Fibroblast of the aortic adventitia (primary cell): ENCODE data around the gene PCBP3. TPM values are rescaled to one million over a fixed set of nuclear protein-coding genes. Genes with fewer than 3 reads are reported as not detected.
"Not testable (repeated sequence)": the region's sequence is repeated elsewhere in the genome, so short reads cannot be mapped to it uniquely, and the experiment has no call there.

Source experiments
- DNase-seq: peaks from one replicate; pipeline ENCODE4 v3.0.0-alpha.2; 2010; ENCODE audit warnings: low read depth
- H3K4me3 ChIP-seq: 2 replicates; pipeline ENCODE4 v1.5.1; 2011; ENCODE audit warnings: low read depth, mild to moderate bottlenecking, control low read depth, low read length, moderate library complexity
- CTCF ChIP-seq: IDR thresholded peaks from 2 replicates; pipeline ENCODE4 v1.5.1; 2011; ENCODE audit warnings: mild to moderate bottlenecking, low read length, control low read depth, inconsistent platforms; ENCODE audit not compliant: insufficient read depth
- total RNA-seq: library from RNA; depleted of rRNA; stranded (reverse); fragments of >200 nt; gene quantifications from 2 replicates; pipeline ENCODE4 v1.2.3, GENCODE V29; 2012; ENCODE audit warnings: low replicate concordance

Gene PCBP3
- total RNA-seq, 1 donor, result 1.2 TPM

DNA sequence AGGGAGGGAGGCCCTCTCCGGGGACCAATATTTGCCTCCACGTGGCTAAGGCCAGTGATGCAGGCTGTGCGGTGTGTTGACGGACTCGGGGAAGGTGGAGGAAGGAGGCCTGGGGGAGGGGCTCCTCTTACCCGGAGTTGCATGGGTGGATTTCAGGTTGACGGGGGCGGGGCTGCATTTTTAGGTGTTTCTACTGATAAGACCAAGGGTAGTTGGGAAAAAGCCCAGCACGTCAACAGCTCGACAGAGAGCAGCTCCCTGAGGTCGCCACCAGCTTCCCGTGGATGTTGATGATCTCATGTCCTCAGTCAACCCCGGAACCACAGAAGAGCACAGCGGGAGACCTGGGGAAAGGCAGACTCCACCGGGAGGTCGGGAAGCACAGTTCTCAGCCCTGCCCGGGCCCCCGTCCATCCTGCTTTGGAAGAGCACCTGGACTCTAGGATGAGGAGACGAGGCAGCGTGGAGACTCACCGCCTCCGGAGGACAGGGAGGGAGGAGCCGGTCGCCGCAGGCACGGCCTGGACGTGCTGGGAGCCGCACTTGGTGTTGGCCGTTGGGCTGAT, 305.1 kb downstream of the PCBP3 start:
- no peak overlapping the region for H3K4me3 ChIP-seq
- TF ChIP-seq CTCF, result no peak
- DNase-seq, result no peak

DNA sequence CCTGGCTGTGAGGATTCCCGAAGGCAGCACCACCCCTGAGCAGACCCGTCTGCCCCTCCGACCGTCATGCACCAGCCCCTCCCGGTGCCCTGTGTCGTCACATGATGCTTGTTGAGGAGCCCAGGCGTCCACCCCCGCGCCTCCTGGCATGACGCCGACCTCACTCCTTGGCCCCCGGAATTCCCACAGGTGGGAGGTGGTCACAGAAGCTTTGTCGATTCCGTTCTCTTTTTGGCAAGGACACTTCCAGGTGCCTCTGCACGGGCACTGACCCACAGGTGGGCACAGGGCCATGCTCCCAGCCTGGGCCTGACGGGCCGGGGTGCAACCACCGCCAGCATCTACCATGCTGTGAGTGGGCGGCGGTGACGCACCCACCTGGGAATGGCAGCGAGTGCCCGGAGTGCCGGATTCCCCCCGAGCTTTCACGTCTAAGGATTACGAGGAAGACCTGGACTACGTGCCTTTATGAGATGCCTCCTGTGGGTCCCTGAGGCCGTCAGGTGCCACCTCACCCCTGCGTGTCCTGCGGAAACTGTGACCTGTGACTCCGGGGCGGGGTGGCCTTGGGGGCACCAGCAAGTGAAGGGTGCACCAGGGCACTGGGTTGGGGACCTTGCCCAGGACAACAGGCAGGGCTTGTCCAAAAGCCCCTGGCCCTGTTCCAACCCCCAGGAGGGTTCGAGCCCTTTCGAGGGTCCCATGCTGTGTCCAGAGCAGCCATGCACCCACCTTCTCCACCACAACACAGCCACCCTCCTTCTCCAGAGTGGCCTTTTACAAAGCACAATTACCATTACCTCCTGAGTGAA, 306.6 kb downstream of the PCBP3 start:
- TF ChIP-seq CTCF, result no peak
- no peak overlapping the region for H3K4me3 ChIP-seq
- DNase-seq, result no peak

GRCh38 chr21:45950740-45951515, 307.4 kb downstream of the PCBP3 start:
- no peak for TF ChIP-seq CTCF
- DNase-seq, result peak; percentile 59
- no peak overlapping the region for H3K4me3 ChIP-seq

GRCh38 chr21:45951676-45952075, 308.2 kb downstream of the PCBP3 start:
- no peak for DNase-seq
- H3K4me3 ChIP-seq, result no peak overlapping the region
- TF ChIP-seq CTCF, result no peak

DNA sequence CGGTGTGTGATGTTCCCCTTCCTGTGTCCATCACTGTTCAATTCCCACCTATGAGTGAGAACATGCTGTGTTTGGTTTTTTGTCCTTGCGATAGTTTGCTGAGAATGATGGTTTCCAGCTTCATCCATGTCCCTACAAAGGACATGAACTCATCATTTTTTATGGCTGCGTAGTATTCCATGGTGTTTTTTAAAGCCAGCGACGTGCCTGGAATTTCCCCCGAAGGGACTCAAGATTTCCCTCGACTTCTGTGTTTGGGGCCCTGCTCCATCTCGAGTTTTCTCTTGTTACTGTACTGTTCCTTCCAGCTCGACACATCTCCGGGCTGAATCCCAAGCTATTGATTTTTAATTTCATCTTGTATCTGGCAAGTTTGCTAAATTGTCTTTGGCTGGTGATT, 309.0 kb downstream of the PCBP3 start:
- not testable (repeated sequence) for DNase-seq, H3K4me3 ChIP-seq

DNA sequence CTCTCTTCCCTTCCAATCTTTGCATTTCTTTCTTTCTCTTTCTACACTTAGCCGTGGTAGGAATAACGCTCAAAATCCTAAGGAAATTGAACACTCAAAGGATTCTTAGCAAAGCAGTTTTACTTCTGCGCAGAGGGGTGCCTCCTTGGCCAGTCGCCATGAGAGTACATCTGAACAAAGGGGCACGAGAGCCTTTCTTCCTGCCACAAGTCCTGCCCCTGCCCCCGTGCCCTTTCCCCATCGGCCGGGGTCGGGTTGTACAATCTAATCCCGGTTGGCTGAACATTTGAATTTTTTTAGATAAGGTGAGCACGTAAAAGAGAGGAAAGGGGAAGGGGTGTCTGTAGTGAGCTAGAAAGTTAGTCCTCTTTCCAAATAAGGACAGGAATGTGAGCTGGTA, 309.4 kb downstream of the PCBP3 start:
- no peak for TF ChIP-seq CTCF
- no peak for DNase-seq
- H3K4me3 ChIP-seq, result no peak overlapping the region

DNA sequence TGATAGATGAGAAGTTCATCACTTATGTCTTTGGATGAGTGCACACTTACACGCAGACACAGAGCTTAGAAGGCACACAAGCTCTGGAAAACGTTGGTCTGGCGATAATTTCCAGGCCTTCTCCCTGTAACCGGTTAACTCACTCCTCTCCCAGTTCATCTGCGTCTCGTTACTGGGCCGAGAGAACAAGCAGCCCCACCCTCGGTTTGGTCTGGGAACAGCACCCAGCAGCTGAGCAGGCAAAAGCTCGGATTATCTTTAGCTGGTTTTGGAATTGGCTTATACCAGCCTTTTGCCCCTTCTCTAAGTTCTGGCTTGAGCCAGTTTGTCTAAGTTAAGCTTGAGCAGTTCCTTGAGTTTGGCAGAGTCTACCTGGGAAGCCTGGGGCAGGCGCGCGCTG, 310.7 kb downstream of the PCBP3 start:
- DNase-seq, result peak; percentile 79
- H3K4me3 ChIP-seq, result no peak overlapping the region
- TF ChIP-seq CTCF, result peak; percentile 75
